ENCODE results near the gene HIGD2A.

Gene HIGD2A

GRCh38 chr5:176420972-176421544 lies 32.5 kb downstream of the HIGD2A start:
- H3K27me3 ChIP-seq (ENCODE audit: control insufficient read depth, insufficient read depth, low read length) = peaks cover 4% of the 10 kb centered on the region
- no peak overlapping the region for H3K4me3 ChIP-seq (ENCODE audit: low read depth, low read length)
- no peak overlapping the region for H3K9ac ChIP-seq (ENCODE audit: low read depth, low read length)
- H3K9me3 ChIP-seq (ENCODE audit: control insufficient read depth, insufficient read depth, low read length) = peaks cover 26% of the 10 kb centered on the region
- no peaks in the 10 kb centered on the region for H3K4me1 ChIP-seq (ENCODE audit: control insufficient read depth, insufficient read depth, low read length)
- no peaks in the 10 kb centered on the region for H3K36me3 ChIP-seq (ENCODE audit: control insufficient read depth, insufficient read depth, low read length)
- H3K27ac ChIP-seq (ENCODE audit: low read depth, low read length) = no peak overlapping the region

GRCh38 chr5:176424181-176424580 lies 35.6 kb downstream of the HIGD2A start:
- no peak overlapping the region for H3K4me3 ChIP-seq (ENCODE audit: low read depth, low read length)
- H3K27me3 ChIP-seq (ENCODE audit: control insufficient read depth, insufficient read depth, low read length) = no peaks in the 10 kb centered on the region
- peaks cover 23% of the 10 kb centered on the region for H3K9me3 ChIP-seq (ENCODE audit: control insufficient read depth, insufficient read depth, low read length)
- H3K9ac ChIP-seq (ENCODE audit: low read depth, low read length) = no peak overlapping the region
- H3K4me1 ChIP-seq (ENCODE audit: control insufficient read depth, insufficient read depth, low read length) = no peaks in the 10 kb centered on the region
- no peaks in the 10 kb centered on the region for H3K36me3 ChIP-seq (ENCODE audit: control insufficient read depth, insufficient read depth, low read length)
- no peak overlapping the region for H3K27ac ChIP-seq (ENCODE audit: low read depth, low read length)

- Histone ChIP-seq H3K4me1 (ENCODE audit: control insufficient read depth, insufficient read depth, low read length) (no peaks in the 10 kb centered on the region), H3K9ac (ENCODE audit: low read depth, low read length) (no peak overlapping the region), H3K4me3 (ENCODE audit: low read depth, low read length) (no peak overlapping the region), H3K36me3 (ENCODE audit: control insufficient read depth, insufficient read depth, low read length) (no peaks in the 10 kb centered on the region), H3K27ac (ENCODE audit: low read depth, low read length) (no peak overlapping the region), H3K27me3 (ENCODE audit: control insufficient read depth, insufficient read depth, low read length) (no peaks in the 10 kb centered on the region), H3K9me3 (ENCODE audit: control insufficient read depth, insufficient read depth, low read length) (peaks cover 22% of the 10 kb centered on the region)
Observed at GRCh38 chr5:176425138-176425537, 36.6 kb downstream of the HIGD2A start.

DNA sequence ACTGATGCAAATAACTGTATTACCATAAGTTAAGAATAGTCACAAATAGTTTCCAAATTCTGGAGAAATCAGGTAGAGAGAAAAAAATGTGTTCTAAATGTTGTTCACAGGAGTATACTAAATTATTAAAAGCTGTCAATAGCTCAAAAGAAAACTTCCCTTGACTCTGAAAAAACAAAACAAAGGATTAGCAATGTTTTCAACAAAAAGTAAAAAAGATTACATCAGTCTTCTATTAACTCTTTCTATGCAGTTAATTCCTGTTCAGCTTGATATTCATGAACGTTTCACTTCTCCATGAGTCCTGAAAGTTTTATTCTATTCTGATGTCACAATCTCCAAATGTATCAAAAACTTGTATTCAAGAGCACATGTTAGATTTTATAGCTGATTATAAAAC lies 37.2 kb downstream of the HIGD2A start:
- no peak overlapping the region for H3K4me3 ChIP-seq (ENCODE audit: low read depth, low read length)
- peaks cover 16% of the 10 kb centered on the region for H3K9me3 ChIP-seq (ENCODE audit: control insufficient read depth, insufficient read depth, low read length)
- H3K4me1 ChIP-seq (ENCODE audit: control insufficient read depth, insufficient read depth, low read length) = no peaks in the 10 kb centered on the region
- H3K27ac ChIP-seq (ENCODE audit: low read depth, low read length) = no peak overlapping the region
- no peaks in the 10 kb centered on the region for H3K36me3 ChIP-seq (ENCODE audit: control insufficient read depth, insufficient read depth, low read length)
- no peaks in the 10 kb centered on the region for H3K27me3 ChIP-seq (ENCODE audit: control insufficient read depth, insufficient read depth, low read length)
- H3K9ac ChIP-seq (ENCODE audit: low read depth, low read length) = no peak overlapping the region

GRCh38 chr5:176426876-176427275 lies 38.3 kb downstream of the HIGD2A start:
- Histone ChIP-seq H3K27ac (ENCODE audit: low read depth, low read length) (no peak overlapping the region), H3K36me3 (ENCODE audit: control insufficient read depth, insufficient read depth, low read length) (no peaks in the 10 kb centered on the region), H3K4me3 (ENCODE audit: low read depth, low read length) (no peak overlapping the region), H3K4me1 (ENCODE audit: control insufficient read depth, insufficient read depth, low read length) (no peaks in the 10 kb centered on the region), H3K27me3 (ENCODE audit: control insufficient read depth, insufficient read depth, low read length) (no peaks in the 10 kb centered on the region), H3K9me3 (ENCODE audit: control insufficient read depth, insufficient read depth, low read length) (peaks cover 9% of the 10 kb centered on the region), H3K9ac (ENCODE audit: low read depth, low read length) (no peak overlapping the region)

DNA sequence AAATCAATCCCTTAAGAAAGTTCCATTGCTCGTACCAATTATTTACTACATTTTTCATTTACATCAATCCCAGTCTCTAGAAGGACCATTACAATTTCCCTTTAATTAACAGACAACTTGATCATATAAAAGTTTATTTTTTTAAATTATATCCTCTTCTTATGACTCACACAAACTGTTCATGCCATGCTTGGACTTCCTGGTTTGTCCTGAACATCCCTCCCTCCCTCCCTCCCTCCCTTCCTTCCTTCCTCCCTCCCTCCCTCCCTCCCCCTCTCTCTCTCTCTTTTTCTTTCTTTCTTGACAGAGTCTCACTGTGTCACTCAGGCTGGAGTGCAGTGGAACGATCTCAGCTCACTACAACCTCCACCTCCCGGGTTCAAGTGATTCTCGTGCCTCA lies 39.4 kb downstream of the HIGD2A start:
- Histone ChIP-seq H3K36me3 (ENCODE audit: control insufficient read depth, insufficient read depth, low read length) (no peaks in the 10 kb centered on the region), H3K4me3 (ENCODE audit: low read depth, low read length) (no peak overlapping the region), H3K9ac (ENCODE audit: low read depth, low read length) (no peak overlapping the region), H3K27me3 (ENCODE audit: control insufficient read depth, insufficient read depth, low read length) (no peaks in the 10 kb centered on the region), H3K27ac (ENCODE audit: low read depth, low read length) (no peak overlapping the region), H3K9me3 (ENCODE audit: control insufficient read depth, insufficient read depth, low read length) (peaks cover 6% of the 10 kb centered on the region), H3K4me1 (ENCODE audit: control insufficient read depth, insufficient read depth, low read length) (no peaks in the 10 kb centered on the region)

GRCh38 chr5:176429972-176430371 lies 41.4 kb downstream of the HIGD2A start:
- H3K27ac ChIP-seq (ENCODE audit: low read depth, low read length) = no peak overlapping the region

DNA sequence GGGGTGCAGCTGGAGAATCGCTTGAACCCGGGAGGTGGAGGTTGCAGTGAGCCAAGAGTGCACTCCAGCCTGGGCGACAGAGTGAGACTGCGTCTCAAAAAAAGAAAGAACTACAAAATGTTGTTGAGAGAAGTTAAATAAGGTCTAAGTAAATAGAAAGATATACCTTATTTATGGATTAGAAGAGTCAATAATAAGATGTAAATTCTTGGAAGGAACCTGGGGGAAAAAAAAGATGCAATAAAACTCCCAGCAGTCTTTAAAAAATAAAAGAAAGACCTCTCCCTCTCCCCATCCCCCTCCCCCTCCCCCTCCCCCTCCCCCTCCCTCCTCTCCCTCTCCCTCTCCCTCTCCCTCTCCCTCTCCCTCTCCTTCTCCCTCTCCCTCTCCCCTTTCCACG lies 44.2 kb downstream of the HIGD2A start:
- no peaks in the 10 kb centered on the region for H3K36me3 ChIP-seq (ENCODE audit: control insufficient read depth, insufficient read depth, low read length)
- H3K4me3 ChIP-seq (ENCODE audit: low read depth, low read length) = no peak overlapping the region
- H3K9me3 ChIP-seq (ENCODE audit: control insufficient read depth, insufficient read depth, low read length) = 0 out of 2 replicates have a peak, but pooled peaks cover 3% of the 10 kb centered on the region
- no peaks in the 10 kb centered on the region for H3K4me1 ChIP-seq (ENCODE audit: control insufficient read depth, insufficient read depth, low read length)
- H3K27me3 ChIP-seq (ENCODE audit: control insufficient read depth, insufficient read depth, low read length) = no peaks in the 10 kb centered on the region
- no peak overlapping the region for H3K9ac ChIP-seq (ENCODE audit: low read depth, low read length)
- no peak overlapping the region for H3K27ac ChIP-seq (ENCODE audit: low read depth, low read length)

More at GRCh38 chr5:176429972-176430371, 41.4 kb downstream of the HIGD2A start:
- Histone ChIP-seq H3K9me3 (ENCODE audit: control insufficient read depth, insufficient read depth, low read length) (peaks cover 6% of the 10 kb centered on the region), H3K4me1 (ENCODE audit: control insufficient read depth, insufficient read depth, low read length) (no peaks in the 10 kb centered on the region), H3K36me3 (ENCODE audit: control insufficient read depth, insufficient read depth, low read length) (no peaks in the 10 kb centered on the region), H3K4me3 (ENCODE audit: low read depth, low read length) (no peak overlapping the region), H3K27me3 (ENCODE audit: control insufficient read depth, insufficient read depth, low read length) (no peaks in the 10 kb centered on the region), H3K9ac (ENCODE audit: low read depth, low read length) (no peak overlapping the region)

DNA sequence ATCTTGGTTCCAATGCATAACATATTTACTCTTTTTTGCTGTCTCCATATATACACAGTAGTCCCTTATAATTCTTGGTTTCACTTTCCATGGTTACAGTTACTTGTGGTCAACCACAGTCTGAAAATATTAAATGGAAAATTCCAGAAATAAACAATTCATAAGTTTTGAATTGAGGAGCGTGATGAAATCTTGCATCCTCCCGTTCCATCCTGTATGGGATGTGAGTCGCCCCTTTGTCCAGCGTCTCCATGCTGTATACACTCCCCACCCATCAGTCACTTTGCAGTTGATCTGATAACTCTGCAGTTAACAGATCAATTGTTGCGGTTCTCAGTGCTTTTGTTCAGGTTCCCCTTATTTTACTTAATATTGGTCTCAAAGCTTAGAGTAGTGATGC lies 48.1 kb downstream of the HIGD2A start:
- H3K4me1 ChIP-seq (ENCODE audit: control insufficient read depth, insufficient read depth, low read length) = peaks cover 1% of the 10 kb centered on the region; the same call in 1 of the 2 replicates
- H3K36me3 ChIP-seq (ENCODE audit: control insufficient read depth, insufficient read depth, low read length) = no peaks in the 10 kb centered on the region
- H3K27me3 ChIP-seq (ENCODE audit: control insufficient read depth, insufficient read depth, low read length) = no peaks in the 10 kb centered on the region
- no peak overlapping the region for H3K27ac ChIP-seq (ENCODE audit: low read depth, low read length)
- no peak overlapping the region for H3K9ac ChIP-seq (ENCODE audit: low read depth, low read length)
- H3K9me3 ChIP-seq (ENCODE audit: control insufficient read depth, insufficient read depth, low read length) = 0 out of 2 replicates have a peak, but pooled peaks cover 3% of the 10 kb centered on the region
- H3K4me3 ChIP-seq (ENCODE audit: low read depth, low read length) = no peak overlapping the region

GRCh38 chr5:176438959-176439757 lies 50.6 kb downstream of the HIGD2A start:
- H3K9me3 ChIP-seq (ENCODE audit: control insufficient read depth, insufficient read depth, low read length) = no peaks in the 10 kb centered on the region
- H3K9ac ChIP-seq (ENCODE audit: low read depth, low read length) = no peak overlapping the region
- peaks cover 9% of the 10 kb centered on the region for H3K4me1 ChIP-seq (ENCODE audit: control insufficient read depth, insufficient read depth, low read length)
- H3K27me3 ChIP-seq (ENCODE audit: control insufficient read depth, insufficient read depth, low read length) = no peaks in the 10 kb centered on the region
- no peaks in the 10 kb centered on the region for H3K36me3 ChIP-seq (ENCODE audit: control insufficient read depth, insufficient read depth, low read length)
- no peak overlapping the region for H3K27ac ChIP-seq (ENCODE audit: low read depth, low read length)
- no peak overlapping the region for H3K4me3 ChIP-seq (ENCODE audit: low read depth, low read length)

Data from HUES48 (cell line).